22Rv1 (cell line): ENCODE measurements around the gene NANOS3.

Experiments
- CTCF ChIP-seq: fragments of 450-650 bp; IDR thresholded peaks from 2 replicates; pipeline ENCODE4 v1.5.1; 2017; ENCODE audit warnings: mild to moderate bottlenecking
- ZFX ChIP-seq: fragments of 450-650 bp; IDR thresholded peaks from 2 replicates; pipeline ENCODE4 v1.6.1; 2017; ENCODE audit warnings: antibody characterized with exemption, borderline replicate concordance

GRCh38 chr19:13868663-13869062, 8.3 kb upstream of the NANOS3 start:
- TF ChIP-seq ZFX (no peak), CTCF (no peak)
